ENCODE data around the gene INPP4B.

INPP4B gene

DNA sequence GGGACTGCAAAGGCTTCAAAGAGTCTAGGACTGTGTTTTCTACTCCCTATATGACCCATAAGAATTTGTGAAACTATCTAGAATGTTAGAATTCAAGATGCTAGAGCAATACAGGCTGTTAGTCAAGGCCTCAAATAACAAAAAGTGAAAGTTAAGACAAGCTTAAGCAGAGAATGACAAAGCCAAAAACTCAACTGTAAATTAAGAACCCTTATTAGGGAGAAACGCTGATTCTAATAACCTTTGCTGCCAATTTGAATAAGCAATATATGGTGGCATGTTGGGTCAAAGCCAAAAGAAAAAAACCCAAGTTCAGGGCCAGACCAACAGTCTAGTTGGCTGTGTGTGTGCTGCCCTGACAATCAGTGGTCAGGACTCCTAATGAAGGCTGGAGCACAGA lies 160.0 kb downstream of the INPP4B start:
- H3K4me2 ChIP-seq (ENCODE audit: insufficient read depth, low read length), result no peak overlapping the region
- no peaks in the 10 kb centered on the region for H3K9me3 ChIP-seq (ENCODE audit: insufficient read depth, low read length, severe bottlenecking)
- H3K79me2 ChIP-seq (ENCODE audit: insufficient read depth, low read length), result no peaks in the 10 kb centered on the region
- no peak overlapping the region for H2AFZ ChIP-seq (ENCODE audit: low read depth, low read length)
- H4K20me1 ChIP-seq (ENCODE audit: insufficient read depth, low read length), result no peaks in the 10 kb centered on the region
- H3K27ac ChIP-seq (ENCODE audit: low read length), result no peak overlapping the region; the same call in 1 of the 2 replicates
- H3K4me3 ChIP-seq (ENCODE audit: low read depth in 1 of 2, low read length in 2 of 2), result no peak overlapping the region
- TF ChIP-seq, protein P1, sequence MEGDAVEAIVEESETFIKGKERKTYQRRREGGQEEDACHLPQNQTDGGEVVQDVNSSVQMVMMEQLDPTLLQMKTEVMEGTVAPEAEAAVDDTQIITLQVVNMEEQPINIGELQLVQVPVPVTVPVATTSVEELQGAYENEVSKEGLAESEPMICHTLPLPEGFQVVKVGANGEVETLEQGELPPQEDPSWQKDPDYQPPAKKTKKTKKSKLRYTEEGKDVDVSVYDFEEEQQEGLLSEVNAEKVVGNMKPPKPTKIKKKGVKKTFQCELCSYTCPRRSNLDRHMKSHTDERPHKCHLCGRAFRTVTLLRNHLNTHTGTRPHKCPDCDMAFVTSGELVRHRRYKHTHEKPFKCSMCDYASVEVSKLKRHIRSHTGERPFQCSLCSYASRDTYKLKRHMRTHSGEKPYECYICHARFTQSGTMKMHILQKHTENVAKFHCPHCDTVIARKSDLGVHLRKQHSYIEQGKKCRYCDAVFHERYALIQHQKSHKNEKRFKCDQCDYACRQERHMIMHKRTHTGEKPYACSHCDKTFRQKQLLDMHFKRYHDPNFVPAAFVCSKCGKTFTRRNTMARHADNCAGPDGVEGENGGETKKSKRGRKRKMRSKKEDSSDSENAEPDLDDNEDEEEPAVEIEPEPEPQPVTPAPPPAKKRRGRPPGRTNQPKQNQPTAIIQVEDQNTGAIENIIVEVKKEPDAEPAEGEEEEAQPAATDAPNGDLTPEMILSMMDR (IDR thresholded peaks at IDR 0.05; ENCODE audit: borderline replicate concordance, extremely low read depth, low read length, poor library complexity, severe bottlenecking), result no peak
- no peak for TF ChIP-seq EZH2 (IDR thresholded peaks at IDR 0.05; ENCODE audit: borderline replicate concordance, low read depth, low read length, severe bottlenecking)
- no peaks in the 10 kb centered on the region for H3K36me3 ChIP-seq (ENCODE audit: insufficient read depth, low read length)
- H3K27me3 ChIP-seq (ENCODE audit: insufficient read depth, low read length, poor library complexity), result no peaks in the 10 kb centered on the region
- no peak overlapping the region for H3K9ac ChIP-seq (ENCODE audit: low read depth, low read length)
- ATAC-seq (ENCODE audit: insufficient read depth, low read depth) (no peak), DNase-seq (no peak)
- H3K4me1 ChIP-seq (ENCODE audit: insufficient read depth, low read length), result peaks cover 12% of the 10 kb centered on the region

DNA sequence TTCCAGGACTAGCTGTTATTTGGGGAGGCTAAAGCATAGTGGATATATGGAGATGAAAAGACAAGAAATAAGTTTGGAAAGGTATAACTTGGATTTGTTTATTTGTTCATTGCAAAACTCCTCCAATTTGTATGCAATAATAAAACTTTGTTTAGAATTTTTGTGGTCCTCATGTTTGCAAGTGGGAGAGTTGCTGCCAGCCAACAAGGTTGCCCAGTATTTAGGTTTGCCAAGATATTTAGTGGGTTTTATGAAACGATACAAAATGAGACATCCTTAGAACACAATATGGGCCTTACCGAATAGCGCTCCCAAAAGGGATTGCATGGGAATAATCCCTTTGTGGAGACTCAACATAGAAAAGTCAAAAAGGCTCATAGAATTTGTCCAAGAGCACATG lies 162.1 kb downstream of the INPP4B start:
- Histone ChIP-seq H3K27me3 (ENCODE audit: insufficient read depth, low read length, poor library complexity) (no peaks in the 10 kb centered on the region), H3K9me3 (ENCODE audit: insufficient read depth, low read length, severe bottlenecking) (no peaks in the 10 kb centered on the region), H3K9ac (ENCODE audit: low read depth, low read length) (no peak overlapping the region), H3K4me3 (ENCODE audit: low read depth in 1 of 2, low read length in 2 of 2) (no peak overlapping the region), H2AFZ (ENCODE audit: low read depth, low read length) (no peak overlapping the region), H3K27ac (ENCODE audit: low read length) (no peak overlapping the region), H3K79me2 (ENCODE audit: insufficient read depth, low read length) (no peaks in the 10 kb centered on the region), H3K36me3 (ENCODE audit: insufficient read depth, low read length) (no peaks in the 10 kb centered on the region), H3K4me1 (ENCODE audit: insufficient read depth, low read length) (peaks cover 16% of the 10 kb centered on the region), H3K4me2 (ENCODE audit: insufficient read depth, low read length) (no peak overlapping the region), H4K20me1 (ENCODE audit: insufficient read depth, low read length) (no peaks in the 10 kb centered on the region)
- no peak for TF ChIP-seq EZH2 (IDR thresholded peaks at IDR 0.05; ENCODE audit: borderline replicate concordance, low read depth, low read length, severe bottlenecking)
- TF ChIP-seq, protein P1 (IDR thresholded peaks at IDR 0.05; ENCODE audit: borderline replicate concordance, extremely low read depth, low read length, poor library complexity, severe bottlenecking), result no peak
- no peak for ATAC-seq (ENCODE audit: insufficient read depth, low read depth)
- DNase-seq, result no peak

DNA sequence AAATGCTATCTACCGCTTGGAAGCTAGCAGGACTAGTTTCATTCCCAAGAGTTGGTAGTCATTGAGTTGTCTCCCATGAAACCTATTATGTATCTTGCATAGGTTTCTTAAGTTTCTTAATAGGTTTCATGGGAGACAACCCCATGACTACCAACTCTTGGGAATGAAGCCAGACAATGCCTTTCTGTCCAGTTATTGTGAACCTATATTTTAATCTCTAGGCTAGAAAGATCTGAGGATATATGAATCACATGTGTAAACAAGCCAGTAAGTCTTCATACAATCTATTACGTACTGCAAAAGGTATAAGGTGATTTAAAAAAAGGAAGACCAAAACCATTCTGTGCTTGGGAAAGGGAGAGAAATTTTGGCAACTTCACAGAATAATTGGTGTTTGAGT lies 162.6 kb downstream of the INPP4B start:
- Histone ChIP-seq H3K36me3 (ENCODE audit: insufficient read depth, low read length) (no peaks in the 10 kb centered on the region), H3K9ac (ENCODE audit: low read depth, low read length) (no peak overlapping the region), H3K4me2 (ENCODE audit: insufficient read depth, low read length) (no peak overlapping the region), H3K79me2 (ENCODE audit: insufficient read depth, low read length) (no peaks in the 10 kb centered on the region), H2AFZ (ENCODE audit: low read depth, low read length) (no peak overlapping the region), H4K20me1 (ENCODE audit: insufficient read depth, low read length) (no peaks in the 10 kb centered on the region), H3K27me3 (ENCODE audit: insufficient read depth, low read length, poor library complexity) (no peaks in the 10 kb centered on the region), H3K4me3 (ENCODE audit: low read depth in 1 of 2, low read length in 2 of 2) (no peak overlapping the region), H3K27ac (ENCODE audit: low read length) (no peak overlapping the region), H3K4me1 (ENCODE audit: insufficient read depth, low read length) (peaks cover 20% of the 10 kb centered on the region), H3K9me3 (ENCODE audit: insufficient read depth, low read length, severe bottlenecking) (no peaks in the 10 kb centered on the region)
- TF ChIP-seq, protein P1 (IDR thresholded peaks at IDR 0.05; ENCODE audit: borderline replicate concordance, extremely low read depth, low read length, poor library complexity, severe bottlenecking), result no peak
- TF ChIP-seq EZH2 (IDR thresholded peaks at IDR 0.05; ENCODE audit: borderline replicate concordance, low read depth, low read length, severe bottlenecking), result no peak
- DNase-seq (no peak), ATAC-seq (ENCODE audit: insufficient read depth, low read depth) (no peak)

DNA sequence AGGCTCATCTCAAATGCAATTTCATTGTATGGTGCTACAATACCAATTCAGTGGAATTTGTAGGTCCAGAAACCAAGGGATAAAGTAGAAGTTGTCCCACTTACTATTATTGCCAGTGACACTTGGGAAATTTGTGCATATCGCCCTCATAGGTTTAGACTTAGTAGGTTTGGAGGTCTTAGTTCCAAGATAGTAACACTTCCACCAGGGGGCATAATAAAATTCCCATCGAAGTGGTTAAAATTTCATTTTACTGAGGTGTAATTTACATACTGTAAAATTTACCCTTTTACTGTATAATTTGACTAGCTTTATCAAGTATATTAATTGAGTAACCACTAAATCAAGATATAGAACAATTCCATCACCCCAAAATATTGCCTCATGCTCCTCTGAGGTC lies 174.6 kb downstream of the INPP4B start:
- H3K9ac ChIP-seq (ENCODE audit: low read depth, low read length), result no peak overlapping the region
- ATAC-seq (ENCODE audit: insufficient read depth, low read depth) (no peak), DNase-seq (no peak)
- H4K20me1 ChIP-seq (ENCODE audit: insufficient read depth, low read length), result no peaks in the 10 kb centered on the region
- TF ChIP-seq EZH2 (IDR thresholded peaks at IDR 0.05; ENCODE audit: borderline replicate concordance, low read depth, low read length, severe bottlenecking), result no peak
- TF ChIP-seq, protein P1 (IDR thresholded peaks at IDR 0.05; ENCODE audit: borderline replicate concordance, extremely low read depth, low read length, poor library complexity, severe bottlenecking), result peak; percentile 33
- H3K4me2 ChIP-seq (ENCODE audit: insufficient read depth, low read length), result no peak overlapping the region
- H3K4me3 ChIP-seq (ENCODE audit: low read depth in 1 of 2, low read length in 2 of 2), result no peak overlapping the region
- H3K27ac ChIP-seq (ENCODE audit: low read length), result no peak overlapping the region
- H3K79me2 ChIP-seq (ENCODE audit: insufficient read depth, low read length), result no peaks in the 10 kb centered on the region
- no peaks in the 10 kb centered on the region for H3K27me3 ChIP-seq (ENCODE audit: insufficient read depth, low read length, poor library complexity)
- H3K4me1 ChIP-seq (ENCODE audit: insufficient read depth, low read length), result no peaks in the 10 kb centered on the region
- H2AFZ ChIP-seq (ENCODE audit: low read depth, low read length), result no peak overlapping the region
- peaks cover 7% of the 10 kb centered on the region; the same call in 1 of the 2 replicates for H3K36me3 ChIP-seq (ENCODE audit: insufficient read depth, low read length)
- peaks cover 36% of the 10 kb centered on the region for H3K9me3 ChIP-seq (ENCODE audit: insufficient read depth, low read length, severe bottlenecking)

Measured in DND-41 (cell line).